ENCODE data around the gene ANKRD53. TPM values are rescaled to one million over a fixed set of nuclear protein-coding genes. Genes with fewer than 3 reads are reported as not detected.

Gene ANKRD53
- total RNA-seq, 2 experiments from 2014 or later, result not detected

DNA sequence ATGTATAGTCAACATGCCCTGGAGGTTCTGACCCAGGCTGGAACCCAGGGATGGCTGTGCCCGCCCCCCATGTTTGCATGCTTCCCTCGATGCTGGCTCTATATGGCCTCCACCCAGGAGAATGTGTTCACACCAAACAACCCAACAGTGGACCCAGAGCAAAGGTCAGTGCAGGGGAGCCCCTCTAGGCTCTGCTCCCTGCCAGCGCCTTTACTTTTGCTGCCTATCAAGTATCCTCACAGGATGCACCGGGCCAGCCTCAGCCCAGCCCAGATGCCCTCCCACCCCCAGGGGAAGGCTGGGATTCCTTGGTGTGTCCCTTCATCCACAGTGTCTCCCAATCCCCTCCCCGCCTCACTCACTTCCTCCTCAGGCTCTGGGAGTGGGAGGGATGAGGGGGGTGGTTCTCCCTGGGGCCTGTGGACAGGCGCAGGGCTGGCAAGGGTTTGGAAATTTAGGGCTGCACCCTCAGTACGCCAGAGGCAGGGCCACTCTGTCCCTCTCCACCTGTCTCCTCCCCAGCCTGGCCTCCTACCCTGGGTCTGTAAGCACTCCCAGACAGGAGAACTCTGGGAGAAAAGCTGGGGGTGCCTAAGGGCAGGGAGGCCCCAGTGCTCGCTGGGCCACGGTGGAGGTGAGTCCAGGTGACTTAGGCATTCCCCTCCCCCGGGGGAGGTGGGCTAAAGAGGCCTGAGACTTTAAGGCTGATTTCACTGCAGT is 40.4 kb upstream of the ANKRD53 start:
- no peak overlapping the region for H3K4me3 Mint-ChIP-seq
- ATAC-seq (no peak), DNase-seq (no peak)
- H3K27ac Mint-ChIP-seq, result no peak overlapping the region
- intact Hi-C loops (cut with micrococcal nuclease), result no loop called here
- H3K4me1 Mint-ChIP-seq (ENCODE audit: low read depth), result no peaks in the 10 kb centered on the region
- H3K27me3 Mint-ChIP-seq, result peaks cover 10% of the 10 kb centered on the region
- POLR2A ChIA-PET, result no interaction called here
- CTCF ChIA-PET, result interaction anchor here (1.2 to 4.9 kb wide), 4 partner anchors 9 to 22 kb away, joined by 3 to 37 read pairs (median 9); no protein-coding TSS in a partner anchor
- H3K9me3 Mint-ChIP-seq, result no peaks in the 10 kb centered on the region
- TF ChIP-seq, protein P1, sequence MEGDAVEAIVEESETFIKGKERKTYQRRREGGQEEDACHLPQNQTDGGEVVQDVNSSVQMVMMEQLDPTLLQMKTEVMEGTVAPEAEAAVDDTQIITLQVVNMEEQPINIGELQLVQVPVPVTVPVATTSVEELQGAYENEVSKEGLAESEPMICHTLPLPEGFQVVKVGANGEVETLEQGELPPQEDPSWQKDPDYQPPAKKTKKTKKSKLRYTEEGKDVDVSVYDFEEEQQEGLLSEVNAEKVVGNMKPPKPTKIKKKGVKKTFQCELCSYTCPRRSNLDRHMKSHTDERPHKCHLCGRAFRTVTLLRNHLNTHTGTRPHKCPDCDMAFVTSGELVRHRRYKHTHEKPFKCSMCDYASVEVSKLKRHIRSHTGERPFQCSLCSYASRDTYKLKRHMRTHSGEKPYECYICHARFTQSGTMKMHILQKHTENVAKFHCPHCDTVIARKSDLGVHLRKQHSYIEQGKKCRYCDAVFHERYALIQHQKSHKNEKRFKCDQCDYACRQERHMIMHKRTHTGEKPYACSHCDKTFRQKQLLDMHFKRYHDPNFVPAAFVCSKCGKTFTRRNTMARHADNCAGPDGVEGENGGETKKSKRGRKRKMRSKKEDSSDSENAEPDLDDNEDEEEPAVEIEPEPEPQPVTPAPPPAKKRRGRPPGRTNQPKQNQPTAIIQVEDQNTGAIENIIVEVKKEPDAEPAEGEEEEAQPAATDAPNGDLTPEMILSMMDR (IDR thresholded peaks at IDR 0.05), result no peak
- H3K36me3 Mint-ChIP-seq (ENCODE audit: low read depth), result no peaks in the 10 kb centered on the region

DNA sequence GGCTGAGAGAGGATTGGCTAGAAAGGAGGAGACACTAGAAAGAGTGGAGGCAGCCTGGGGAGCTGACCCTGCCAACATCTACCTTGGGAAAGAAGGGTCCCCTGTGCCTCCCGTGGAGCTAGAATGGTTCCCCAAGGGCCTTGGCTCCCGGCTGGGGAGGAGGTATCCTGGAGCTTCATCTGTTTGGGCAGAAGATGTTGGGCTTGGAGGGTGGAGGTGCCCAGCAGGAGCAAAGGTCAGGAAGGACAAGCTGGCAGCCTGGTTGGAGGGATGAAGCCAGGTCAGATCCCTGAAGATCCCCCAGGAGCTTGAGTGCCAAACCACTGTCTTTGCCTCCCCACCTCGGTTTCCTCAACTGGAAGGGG is 39.9 kb upstream of the ANKRD53 start:
- ATAC-seq (no peak), DNase-seq (no peak)
- Mint-ChIP-seq H3K36me3 (ENCODE audit: low read depth) (no peaks in the 10 kb centered on the region), H3K27ac (no peak overlapping the region), H3K4me1 (ENCODE audit: low read depth) (no peaks in the 10 kb centered on the region), H3K9me3 (no peaks in the 10 kb centered on the region), H3K4me3 (no peak overlapping the region), H3K27me3 (peaks cover 10% of the 10 kb centered on the region)
- POLR2A ChIA-PET, result no interaction called here
- intact Hi-C loops (cut with micrococcal nuclease), result no loop called here
- TF ChIP-seq, protein P1 (IDR thresholded peaks at IDR 0.05), result no peak
- CTCF ChIA-PET, result interaction anchor here (0.7 to 2.0 kb wide), 3 partner anchors 9 to 19 kb away, joined by 3 to 14 read pairs (median 4); no protein-coding TSS in a partner anchor

DNA sequence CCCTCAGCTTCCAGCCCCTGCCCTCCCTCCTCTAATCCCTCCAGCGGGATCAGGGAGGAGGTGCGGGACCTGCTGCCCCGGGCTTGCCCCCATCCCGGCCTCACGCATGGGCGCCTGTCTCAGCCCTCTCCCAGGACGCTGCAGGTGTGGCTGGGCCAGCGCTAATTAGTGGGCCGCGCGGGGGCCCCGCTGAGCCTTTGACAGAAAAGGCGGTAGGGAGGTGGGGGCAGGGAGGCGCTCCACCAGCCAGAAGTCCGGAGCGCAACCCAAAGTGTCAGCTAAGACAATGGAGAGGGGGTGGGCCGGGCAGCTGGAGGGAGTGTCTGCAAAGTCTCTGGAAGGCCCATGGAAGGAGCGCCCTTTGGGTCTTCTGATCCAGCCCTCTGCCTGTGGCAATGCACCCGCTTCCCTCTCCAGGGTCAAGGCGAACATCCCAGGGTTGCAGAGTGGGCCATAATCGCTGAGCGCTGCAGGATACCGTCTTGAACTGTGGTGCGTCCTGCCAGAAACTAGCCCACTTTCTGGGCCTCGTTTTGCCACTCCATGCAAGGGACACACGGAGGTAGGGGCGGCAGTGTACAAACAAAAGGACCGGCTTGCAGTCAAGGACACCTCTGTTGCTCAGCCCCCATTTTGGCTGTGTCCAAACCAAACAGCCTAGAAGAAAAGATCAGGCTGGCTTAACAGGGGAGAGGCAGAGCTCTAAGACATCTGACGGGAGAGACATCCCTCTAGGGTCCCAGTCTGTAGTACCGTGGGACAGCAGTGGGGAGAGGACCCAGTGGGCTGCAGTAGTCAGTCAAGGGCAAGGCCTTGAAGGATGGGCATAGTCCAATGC is 39.2 kb upstream of the ANKRD53 start:
- DNase-seq, result no peak
- H3K4me3 Mint-ChIP-seq, result no peak overlapping the region
- no peak overlapping the region for H3K27ac Mint-ChIP-seq
- H3K4me1 Mint-ChIP-seq (ENCODE audit: low read depth), result no peaks in the 10 kb centered on the region
- ChIA-PET POLR2A (interaction anchor here (1.3 kb wide), 1 partner anchor 69 kb away, joined by 3 read pairs; no protein-coding TSS in a partner anchor), CTCF (interaction anchor here (0.7 to 2.0 kb wide), 4 partner anchors 9 to 78 kb away, joined by 3 to 14 read pairs (median 4); no protein-coding TSS in a partner anchor)
- H3K27me3 Mint-ChIP-seq, result peaks cover 10% of the 10 kb centered on the region
- intact Hi-C loops (cut with micrococcal nuclease), result no loop called here
- H3K36me3 Mint-ChIP-seq (ENCODE audit: low read depth), result no peaks in the 10 kb centered on the region
- TF ChIP-seq, protein P1 (IDR thresholded peaks at IDR 0.05), result no peak
- ATAC-seq, result no peak
- H3K9me3 Mint-ChIP-seq, result no peaks in the 10 kb centered on the region

DNA sequence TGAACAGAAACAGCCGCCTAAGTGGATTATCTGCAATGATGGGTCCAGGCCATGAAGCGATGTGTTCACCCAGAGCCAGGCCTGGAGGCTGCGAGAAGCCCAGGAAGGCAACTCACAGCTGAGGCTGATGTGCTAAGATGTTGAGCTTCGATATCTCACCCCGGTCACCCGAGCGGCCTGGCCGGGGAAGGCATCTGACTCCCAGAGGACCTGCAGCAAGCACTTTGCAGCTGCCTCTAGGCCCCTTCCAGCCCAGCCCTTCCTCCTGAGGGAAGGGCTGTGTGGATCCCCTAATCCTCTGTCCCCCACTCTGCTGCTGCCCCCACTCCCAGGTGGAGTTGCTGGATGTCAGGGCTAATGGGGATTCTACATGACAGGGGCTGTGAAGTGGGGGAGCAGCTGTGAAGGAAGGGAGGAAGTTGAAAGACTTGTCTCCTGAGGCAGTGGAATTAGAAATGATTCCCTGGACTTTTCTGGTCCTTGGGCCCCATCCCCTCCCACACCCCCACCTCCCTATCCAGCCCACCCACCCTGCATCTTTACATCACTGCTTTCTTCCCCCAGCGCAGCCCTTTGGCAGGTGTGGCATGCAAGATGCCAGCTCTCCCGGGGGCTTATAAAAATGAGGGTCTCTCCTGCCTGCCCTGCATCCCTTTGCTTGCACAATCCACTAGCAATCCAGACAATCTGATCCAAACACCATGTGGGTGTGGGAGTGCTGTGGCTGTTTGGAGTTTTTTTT is 38.4 kb upstream of the ANKRD53 start:
- ATAC-seq (no peak), DNase-seq (no peak)
- Mint-ChIP-seq H3K27me3 (peaks cover 10% of the 10 kb centered on the region), H3K27ac (no peak overlapping the region), H3K4me1 (ENCODE audit: low read depth) (no peaks in the 10 kb centered on the region), H3K4me3 (no peak overlapping the region), H3K9me3 (no peaks in the 10 kb centered on the region), H3K36me3 (ENCODE audit: low read depth) (no peaks in the 10 kb centered on the region)
- CTCF ChIA-PET, result interaction anchor here (0.8 to 2.4 kb wide), 5 partner anchors 8 to 79 kb away, joined by 3 to 14 read pairs (median 5); no protein-coding TSS in a partner anchor
- POLR2A ChIA-PET, result interaction anchor here (1.3 kb wide), 1 partner anchor 70 kb away, joined by 3 read pairs; no protein-coding TSS in a partner anchor
- TF ChIP-seq, protein P1 (IDR thresholded peaks at IDR 0.05), result no peak
- intact Hi-C loops (cut with micrococcal nuclease), result no loop called here
